Measurements from ENCODE around the gene GGA3.
"Not testable (repeated sequence)": the region's sequence is repeated elsewhere in the genome, so short reads cannot be mapped to it uniquely, and the experiment has no call there.

GGA3 gene

DNA sequence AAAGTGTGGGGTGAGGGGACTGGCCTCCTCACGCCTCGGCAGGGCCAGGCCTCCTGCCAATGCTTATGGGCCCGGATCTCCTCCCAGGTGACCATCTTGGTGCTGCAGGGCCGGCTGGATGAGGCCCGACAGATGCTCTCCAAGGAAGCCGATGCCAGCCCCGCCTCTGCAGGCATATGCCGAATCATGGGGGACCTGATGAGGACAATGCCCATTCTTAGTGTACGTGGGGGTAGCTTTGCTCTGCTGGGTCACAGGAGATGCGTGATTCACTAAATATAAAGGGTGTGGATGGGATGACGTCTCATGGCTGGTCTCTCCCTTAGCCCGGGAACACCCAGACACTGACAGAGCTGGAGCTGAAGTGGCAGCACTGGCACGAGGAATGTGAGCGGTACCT is 36.4 kb downstream of the GGA3 start:
- TF ChIP-seq, protein P1, sequence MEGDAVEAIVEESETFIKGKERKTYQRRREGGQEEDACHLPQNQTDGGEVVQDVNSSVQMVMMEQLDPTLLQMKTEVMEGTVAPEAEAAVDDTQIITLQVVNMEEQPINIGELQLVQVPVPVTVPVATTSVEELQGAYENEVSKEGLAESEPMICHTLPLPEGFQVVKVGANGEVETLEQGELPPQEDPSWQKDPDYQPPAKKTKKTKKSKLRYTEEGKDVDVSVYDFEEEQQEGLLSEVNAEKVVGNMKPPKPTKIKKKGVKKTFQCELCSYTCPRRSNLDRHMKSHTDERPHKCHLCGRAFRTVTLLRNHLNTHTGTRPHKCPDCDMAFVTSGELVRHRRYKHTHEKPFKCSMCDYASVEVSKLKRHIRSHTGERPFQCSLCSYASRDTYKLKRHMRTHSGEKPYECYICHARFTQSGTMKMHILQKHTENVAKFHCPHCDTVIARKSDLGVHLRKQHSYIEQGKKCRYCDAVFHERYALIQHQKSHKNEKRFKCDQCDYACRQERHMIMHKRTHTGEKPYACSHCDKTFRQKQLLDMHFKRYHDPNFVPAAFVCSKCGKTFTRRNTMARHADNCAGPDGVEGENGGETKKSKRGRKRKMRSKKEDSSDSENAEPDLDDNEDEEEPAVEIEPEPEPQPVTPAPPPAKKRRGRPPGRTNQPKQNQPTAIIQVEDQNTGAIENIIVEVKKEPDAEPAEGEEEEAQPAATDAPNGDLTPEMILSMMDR (IDR thresholded peaks at IDR 0.05; ENCODE audit: insufficient read depth, missing control alignments) = no peak
- no peak for FAIRE-seq
- DNase-seq (ENCODE audit: insufficient read length, low spot score) = no peak

DNA sequence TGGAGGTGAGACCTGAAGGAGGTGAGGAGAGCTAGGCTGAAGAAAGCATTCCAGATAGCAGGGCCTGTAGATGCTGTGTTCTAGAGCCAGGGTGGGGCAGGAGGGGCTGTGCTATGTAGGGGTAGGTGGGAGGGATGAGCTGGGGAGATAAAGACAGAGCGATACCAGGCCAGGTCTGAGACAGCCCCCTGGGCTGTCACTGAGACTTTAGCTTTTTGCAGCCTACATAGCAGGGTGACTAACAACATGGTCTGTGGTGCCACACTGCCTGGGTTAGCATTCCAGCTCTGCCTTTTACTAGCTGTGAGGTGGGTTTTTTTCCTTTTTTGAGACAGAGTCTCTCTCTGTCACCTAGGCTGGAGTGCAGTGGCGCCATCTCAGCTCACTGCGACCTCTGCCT is 41.6 kb downstream of the GGA3 start:
- FAIRE-seq = no peak
- TF ChIP-seq, protein P1 (IDR thresholded peaks at IDR 0.05; ENCODE audit: insufficient read depth, missing control alignments) = no peak
- DNase-seq (ENCODE audit: insufficient read length, low spot score) = no peak

DNA sequence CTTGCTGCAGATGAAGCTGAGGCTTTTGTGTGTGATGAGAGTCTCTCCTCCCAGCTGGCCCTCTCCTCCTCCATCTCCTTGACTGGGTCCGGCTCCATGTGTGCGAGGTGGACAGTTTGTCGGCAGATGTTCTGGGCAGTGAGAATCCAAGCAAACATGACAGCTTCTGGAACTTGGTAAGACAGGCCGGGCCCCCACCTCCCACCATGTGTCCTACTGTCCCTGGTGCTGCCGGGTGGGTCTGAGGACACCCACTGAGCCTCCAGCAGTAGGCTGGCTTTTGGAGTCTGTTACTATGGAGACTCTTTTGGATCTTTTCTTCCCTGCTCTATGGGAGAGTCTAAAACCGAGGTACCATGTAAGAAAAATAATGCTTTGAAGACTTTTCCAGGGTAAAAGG is 43.3 kb downstream of the GGA3 start:
- FAIRE-seq = no peak
- TF ChIP-seq, protein P1 (IDR thresholded peaks at IDR 0.05; ENCODE audit: insufficient read depth, missing control alignments) = no peak

DNA sequence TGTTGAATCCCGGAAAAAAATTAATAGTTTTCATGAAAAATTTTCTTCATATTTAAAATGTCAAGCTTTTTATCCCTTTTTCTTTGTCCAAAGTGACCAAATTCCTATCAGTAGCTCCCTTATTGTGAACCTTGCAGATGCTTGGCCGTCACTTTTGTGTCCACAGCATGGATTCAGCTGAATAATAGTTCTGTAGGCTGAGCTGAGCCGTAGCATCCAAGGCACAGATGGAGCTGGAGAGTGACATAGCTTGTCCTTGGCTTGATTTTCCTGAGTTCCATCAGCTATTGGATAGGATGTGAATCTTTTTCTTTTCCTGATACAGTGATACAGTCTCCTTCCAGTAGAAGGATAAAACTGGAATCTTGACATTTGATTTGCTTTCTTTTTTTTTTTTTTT is 52.3 kb downstream of the GGA3 start:
- TF ChIP-seq, protein P1 (IDR thresholded peaks at IDR 0.05; ENCODE audit: insufficient read depth, missing control alignments) = no peak

More for the DNA sequence above, 43.3 kb downstream of the GGA3 start:
- DNase-seq (ENCODE audit: insufficient read length, low spot score) = no peak

DNA sequence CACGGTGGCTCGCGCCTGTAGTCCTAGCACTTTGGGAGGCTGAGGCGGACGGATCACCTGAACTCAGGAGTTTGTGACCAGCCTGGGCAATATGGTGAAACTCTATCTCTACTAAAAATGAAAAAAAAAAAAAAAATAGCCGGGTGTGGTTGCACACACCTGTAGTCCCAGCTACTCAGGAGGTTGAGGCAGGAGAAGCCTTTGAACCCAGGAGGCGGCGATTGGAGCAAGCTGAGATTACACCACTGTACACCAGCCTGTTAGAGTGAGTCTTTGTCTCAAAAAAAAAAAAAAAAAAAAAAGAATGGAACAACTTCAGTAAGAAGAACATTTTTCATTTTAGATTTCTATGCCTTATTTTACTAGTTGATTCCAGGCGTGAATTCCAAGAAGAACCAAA is 53.2 kb downstream of the GGA3 start:
- FAIRE-seq = no peak
- TF ChIP-seq, protein P1 (IDR thresholded peaks at IDR 0.05; ENCODE audit: insufficient read depth, missing control alignments) = no peak
- DNase-seq (ENCODE audit: insufficient read length, low spot score) = no peak

More for the DNA sequence above, 52.3 kb downstream of the GGA3 start:
- FAIRE-seq (no peak), DNase-seq (ENCODE audit: insufficient read length, low spot score) (no peak)

DNA sequence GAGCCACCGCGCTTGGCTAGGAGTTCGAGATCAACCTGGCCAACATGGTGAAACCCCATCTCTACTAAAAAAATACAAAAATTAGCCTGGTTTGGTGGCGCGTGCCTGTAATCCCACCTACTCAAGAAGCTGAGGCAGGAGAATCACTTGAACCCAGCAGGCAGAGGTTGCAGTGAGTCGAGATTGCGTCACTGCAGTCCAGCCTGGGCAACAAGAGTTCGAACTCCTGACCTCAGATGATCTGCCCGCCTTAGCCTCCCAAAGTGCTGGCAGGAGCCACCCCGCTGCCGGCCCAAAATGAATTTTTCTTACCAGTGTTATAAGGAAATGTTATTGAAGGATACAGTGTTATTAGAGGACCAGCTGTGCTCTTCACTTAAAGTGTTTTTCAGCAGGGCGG is 53.6 kb downstream of the GGA3 start:
- DNase-seq (ENCODE audit: insufficient read length, low spot score) = no peak
- no peak for FAIRE-seq
- TF ChIP-seq, protein P1 (IDR thresholded peaks at IDR 0.05; ENCODE audit: insufficient read depth, missing control alignments) = no peak

DNA sequence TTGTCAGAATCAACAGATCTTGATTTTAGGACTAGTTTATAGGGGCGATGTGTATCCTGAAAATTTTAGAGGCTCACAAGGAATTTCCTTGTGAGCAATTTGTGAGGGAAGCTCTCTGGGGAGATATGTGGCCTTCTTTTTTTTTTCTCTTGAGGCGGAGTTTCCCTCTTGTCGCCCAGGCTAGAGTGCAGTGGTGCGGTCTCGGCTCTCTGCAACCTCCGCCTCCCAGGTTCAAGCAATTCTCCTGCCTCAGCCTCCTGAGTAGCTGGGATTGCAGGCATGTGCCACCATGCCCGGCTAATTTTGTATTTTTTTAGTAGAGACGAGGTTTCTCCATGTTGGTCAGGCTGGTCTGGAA is 54.4 kb downstream of the GGA3 start:
- not testable (repeated sequence) for FAIRE-seq; DNase-seq (ENCODE audit: insufficient read length, low spot score)

DNA sequence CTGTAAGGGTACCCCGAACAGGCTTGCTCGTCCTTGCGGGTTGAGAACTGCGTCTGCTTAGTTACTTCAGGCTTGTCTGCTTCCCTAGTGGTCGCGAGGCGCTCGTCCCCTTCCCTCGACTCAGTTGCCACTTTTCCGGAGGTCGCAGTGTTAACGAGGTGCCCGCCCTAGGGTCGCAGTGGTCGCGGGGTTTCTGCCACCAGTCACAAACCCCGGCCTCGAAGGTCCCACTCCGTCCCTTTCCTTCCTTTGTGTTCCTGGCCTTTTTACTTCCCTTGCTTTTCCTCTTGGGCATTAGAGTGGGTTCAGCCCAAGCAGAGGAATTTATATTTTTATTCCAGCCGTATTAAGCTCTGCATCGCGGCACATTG is 55.6 kb downstream of the GGA3 start:
- FAIRE-seq (no peak), DNase-seq (ENCODE audit: insufficient read length, low spot score) (no peak)
- TF ChIP-seq, protein P1 (IDR thresholded peaks at IDR 0.05; ENCODE audit: insufficient read depth, missing control alignments) = no peak

All from D721Med (cell line).